ENCODE results near the gene TUBA4B.

TUBA4B gene

DNA sequence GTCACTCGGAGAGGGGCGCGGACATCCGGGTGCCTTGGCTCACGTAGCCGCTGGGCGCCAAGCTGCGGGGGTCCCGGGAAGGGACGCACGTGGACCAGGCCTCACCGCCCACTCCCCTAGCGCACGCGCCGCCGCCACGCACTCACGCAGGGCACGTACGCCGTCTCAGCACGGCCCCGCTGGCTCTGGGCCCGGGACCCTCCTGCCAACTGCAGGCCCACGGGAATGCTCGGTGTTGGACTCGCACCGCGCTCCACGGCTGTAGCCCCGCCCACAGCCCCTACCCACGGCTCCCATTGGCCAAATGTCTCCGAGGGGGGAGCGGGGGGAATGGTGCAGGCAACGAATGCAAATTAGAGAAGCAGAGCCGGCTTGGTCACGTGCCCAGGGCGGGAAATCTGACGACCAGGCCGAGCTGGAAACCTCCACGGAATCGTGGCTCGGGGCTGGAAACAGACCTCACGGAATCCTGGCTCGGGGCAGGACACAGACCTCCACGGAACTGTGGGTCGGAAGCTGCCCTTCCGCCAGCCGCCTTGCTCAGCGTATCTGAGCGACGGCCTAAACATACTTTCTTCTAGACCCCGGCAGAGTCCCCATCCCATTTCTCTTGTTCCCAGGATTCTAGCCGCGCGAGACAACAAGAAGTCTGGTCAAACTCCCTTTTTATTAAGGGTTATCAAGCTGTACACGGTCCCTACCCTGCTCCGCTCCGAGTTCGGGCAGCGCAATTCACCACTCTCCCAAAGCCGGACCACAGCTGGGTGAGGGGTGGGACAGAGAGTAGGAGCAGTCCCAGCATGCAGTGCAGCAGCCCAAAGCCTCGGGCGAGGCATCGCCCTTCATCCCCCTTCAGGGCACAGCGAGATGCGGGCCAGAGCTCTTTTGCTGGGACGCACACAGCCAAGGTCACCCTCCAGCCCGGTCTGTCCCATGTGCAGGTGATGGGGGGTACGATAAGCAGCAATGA, 34.0 kb upstream of the TUBA4B start, which contains the start of gene ABCB6:
ABCB6 (minus strand) TSS at position 227 of the 970 bp plus-strand sequence. CDS start 285 bp downstream, outside the sequence.
- DNase-seq, result peak; percentile 88 to 91

DNA sequence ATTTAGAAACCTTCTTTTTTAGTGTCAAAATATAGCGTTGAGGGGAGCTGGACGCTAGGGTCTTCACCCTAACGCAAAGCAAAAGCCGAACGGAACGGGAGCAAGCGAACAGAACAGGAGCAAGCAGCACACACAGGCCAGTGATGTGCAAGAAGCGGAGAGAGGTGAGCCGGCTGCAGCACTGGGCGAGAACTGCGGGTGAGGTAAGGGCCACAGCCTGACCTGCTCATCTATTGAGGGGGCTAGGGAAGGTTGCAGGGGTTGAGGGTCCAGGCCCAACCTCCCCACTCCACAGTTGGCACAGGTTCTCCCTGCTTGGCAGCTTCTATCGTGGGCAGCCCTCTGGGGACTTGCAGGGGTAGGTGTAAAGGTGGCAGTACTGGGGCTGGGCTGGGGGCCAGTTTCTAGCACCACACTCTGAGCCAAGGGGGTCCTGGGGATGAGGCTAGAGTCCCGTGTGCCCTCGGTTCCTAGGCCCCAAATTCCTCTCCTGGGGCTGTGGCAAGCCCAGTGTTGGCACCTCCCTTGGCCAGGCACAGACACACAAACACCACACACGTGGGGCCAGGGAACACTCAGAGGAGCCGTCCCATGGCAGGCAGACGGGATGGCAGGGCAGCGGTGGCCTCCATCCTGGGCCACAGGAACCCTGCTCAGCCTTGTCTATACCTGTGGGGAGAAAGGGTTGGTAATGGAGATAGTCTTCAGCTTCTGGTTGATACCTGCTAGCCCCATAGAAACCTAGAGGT, 33.1 kb upstream of the TUBA4B start:
- no peak for DNase-seq

DNA sequence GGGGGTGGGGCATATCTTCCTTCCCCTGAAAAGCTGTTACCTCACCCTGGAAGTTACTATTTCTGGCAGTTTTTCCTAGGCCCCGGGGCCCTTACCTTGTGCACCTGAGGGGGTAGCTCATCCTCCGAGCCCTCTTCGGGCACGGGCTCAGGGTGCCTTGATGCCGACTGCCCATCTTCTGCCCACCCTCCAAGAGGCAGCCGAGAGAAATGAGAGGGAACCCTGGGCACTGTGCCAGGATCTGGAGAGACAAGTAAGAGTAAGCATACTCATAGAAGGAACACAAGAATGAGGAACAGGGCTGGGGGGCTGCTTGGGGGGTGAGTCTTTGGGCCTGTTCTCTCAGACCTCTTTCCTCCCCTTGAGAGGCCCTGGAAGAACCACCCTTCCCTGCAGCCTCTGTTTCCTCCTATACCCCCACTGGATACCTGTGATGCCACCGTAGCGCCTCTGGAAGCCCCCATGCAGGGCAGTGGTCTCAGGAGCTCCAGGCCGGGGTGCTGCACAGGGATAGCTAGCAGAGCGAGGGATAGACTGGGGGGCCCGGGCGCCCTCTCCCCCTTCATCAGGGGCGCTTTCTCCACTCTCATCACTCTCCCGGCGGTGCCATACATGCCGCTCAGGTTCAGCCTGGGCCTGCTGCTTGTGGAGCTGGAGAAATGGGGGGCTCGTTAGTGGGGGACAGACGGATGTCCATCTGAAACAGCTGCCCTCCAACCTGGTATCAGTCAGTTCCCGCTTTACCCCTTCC, 32.2 kb upstream of the TUBA4B start:
- DNase-seq, result no peak

DNA sequence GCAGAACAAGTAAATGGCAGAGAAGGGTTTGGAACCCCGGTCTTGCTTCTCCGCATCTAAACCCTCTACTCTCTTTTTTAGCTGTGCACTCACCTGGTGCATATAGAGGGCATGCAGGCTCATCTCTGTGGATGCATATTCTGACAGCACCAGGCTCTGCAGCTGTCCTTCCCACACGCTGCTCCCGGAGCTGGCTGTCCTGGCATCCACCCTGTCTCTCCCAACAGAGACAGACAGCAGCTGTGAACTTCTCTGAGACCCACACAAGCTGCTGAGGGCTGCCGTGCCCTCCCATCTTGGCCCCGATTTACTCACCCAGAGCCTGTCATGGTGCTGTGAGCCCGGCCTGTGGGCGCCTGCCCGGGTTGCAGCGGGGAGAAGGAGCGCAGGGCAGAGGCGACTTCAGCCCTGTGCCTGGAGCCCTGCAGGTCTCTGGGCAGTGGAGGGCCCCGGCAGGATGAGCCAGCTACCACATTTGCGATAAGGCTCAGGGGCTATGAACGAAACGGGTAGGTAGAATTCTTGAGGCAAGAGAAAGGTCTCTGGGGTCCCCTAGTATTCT, 31.0 kb upstream of the TUBA4B start:
- no peak for DNase-seq

DNA sequence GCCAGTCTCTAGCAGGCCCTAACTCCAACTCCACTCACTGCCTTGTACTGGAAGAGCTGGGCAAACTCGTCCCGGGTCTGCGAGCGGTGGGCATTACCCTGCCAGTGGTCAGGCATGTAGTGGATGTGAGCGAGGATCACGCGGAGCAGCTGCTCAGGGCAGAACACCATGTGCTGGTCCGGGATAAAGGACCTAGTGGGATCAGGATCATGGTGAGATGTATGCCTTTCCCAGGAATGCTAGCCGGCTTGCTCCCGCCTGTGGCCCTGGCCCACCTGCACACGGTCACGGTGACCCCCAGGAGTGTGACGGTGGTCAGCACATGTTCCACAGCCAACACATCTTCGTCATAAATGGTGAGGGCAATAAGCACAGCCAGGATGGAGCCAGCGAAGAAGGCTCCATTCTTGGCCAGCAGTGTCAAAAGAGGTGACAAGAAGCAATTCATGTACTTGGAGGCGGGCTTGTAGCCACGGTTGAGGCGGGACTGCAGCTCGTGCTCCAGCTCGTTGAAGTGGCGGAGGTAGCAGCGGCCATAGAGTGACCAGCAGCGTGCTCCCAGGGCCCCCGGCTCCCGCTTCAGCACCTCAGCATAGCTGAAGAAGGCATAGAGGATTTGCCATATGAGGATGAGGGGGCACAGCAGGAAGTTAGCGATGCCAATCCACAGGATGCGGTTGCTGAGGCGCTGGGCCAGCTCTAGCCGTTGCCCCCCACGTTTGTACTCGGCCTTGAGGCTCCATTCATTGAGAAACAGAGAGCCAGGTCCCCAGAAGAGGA, 29.0 kb upstream of the TUBA4B start:
- DNase-seq, result no peak

DNA sequence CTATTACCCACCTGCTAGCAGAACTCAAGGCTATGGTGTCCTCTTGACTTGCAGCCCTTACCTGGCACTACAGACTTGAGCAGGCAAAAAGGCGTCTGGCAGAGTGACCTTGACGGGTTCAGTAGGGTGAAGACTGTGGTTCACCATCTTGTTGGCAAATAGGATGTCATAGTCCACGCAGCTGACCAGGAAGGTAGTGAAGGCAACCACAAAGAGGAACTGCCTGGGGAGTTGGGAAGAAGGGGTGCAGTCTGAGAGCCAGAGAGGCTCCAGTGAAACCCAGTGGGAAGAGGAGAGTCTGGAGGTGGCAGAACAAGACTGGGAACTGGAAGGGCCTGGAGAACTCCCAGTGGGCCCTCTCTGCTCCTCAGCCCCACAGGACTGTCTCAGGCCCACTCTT, 27.7 kb upstream of the TUBA4B start:
- no peak for DNase-seq

DNA sequence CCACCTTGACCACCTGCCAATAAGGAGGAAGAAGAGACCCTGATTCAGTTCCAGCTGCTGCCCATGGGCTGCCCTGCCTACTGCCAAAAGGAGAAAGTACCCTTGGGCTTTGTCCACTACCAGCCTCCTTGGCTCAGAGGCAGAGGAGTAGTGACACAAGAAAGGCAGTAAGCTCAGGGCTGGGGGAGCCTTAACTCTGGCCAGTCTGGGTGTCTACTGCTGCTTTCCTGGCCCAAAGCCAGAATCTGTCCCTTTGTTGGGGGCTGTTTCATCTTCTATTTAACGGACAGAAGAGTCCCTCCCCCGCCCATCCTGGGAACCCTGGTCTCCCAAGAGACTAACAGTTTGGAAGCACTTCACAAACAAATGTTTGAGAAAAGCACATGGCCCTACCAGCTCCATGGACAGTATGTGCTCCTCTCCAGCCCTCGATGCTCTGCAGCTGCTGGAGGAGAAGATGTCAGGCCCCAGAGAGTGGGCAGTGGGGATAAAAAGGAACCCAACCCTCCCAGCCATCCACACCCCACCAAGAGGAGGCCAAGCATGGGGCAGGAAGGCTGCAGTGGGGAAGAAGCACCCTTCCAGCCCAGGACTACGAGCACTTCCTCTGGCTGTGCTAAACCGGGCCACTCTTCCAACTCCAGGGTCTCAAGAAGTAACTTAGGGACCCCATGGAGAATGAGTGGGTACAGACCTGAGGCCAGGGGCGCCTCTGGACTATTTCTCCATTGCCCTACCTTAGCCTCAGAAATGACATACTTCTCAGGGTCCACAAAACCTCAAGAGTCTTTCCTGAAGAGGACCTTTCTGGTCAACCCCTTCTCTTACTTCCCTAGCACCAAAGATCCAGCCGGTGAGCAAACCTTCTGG, 24.8 kb upstream of the TUBA4B start:
- DNase-seq, result no peak

DNA sequence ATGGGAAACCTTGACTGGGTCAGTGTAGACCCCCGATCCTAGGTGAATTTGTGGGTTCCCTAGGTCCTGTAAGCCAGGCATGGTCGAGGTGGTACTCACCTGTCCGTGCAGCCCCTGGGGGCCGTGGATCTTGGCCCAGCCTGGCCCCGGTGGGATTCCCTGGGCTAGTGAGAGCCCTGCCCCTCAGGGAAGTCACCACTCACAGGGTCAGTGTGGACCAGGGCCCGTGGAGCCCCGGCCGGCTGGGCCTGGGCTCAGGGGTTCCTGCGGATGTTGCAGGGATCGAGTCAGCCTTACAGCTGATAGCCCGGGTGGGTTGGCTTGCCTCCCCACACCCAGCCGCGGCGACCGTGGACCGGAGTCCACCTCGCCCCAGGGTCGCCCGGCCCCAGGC, 24.1 kb upstream of the TUBA4B start:
- DNase-seq, result no peak

DNA sequence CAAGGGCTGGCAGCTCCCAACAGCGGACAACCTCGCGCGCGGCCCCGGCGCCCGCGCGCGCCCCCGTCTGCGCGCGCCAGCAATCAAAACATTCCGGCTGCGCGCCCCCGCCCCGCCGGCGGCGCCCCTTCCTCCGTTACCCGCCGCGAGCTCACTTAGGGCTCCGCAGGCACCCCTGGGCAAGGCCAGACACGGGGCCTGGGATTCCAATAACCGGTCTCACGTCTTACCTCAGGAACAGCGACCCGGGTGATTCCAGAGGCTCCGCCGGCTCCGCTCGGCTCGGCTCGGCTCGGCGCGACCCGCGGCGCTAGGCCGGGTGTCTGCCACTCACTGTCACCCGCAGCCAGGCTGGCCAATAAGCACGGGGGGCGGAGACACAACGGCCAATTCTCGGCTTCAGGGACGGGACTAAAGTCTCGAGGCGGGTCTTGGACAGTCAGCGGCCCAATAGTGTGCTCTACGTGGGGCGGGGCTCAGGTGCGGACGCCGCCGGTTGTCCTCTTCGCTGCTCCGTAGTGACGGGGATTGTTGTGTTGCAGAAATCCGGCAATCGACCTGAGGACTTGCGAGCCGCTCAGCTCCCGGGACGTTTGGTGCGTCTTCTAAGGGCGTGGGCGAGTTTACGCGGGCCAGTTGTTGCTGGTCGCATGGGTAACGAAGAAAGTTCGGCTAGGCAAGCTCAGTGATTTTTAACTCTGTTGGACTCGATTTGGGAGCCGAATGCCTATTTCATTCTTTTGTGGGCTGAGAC, 23.6 kb upstream of the TUBA4B start, which contains the start of the genes ANKZF1 and ATG9A:
ANKZF1 (plus strand) TSS at position 502 of the 754 bp plus-strand sequence. CDS start 452 bp downstream, outside the sequence.
ATG9A (minus strand) TSS at position 332 of the 754 bp plus-strand sequence. CDS start 1,612 bp downstream, outside the sequence.
- peak; percentile 94 to 99 for DNase-seq

DNA sequence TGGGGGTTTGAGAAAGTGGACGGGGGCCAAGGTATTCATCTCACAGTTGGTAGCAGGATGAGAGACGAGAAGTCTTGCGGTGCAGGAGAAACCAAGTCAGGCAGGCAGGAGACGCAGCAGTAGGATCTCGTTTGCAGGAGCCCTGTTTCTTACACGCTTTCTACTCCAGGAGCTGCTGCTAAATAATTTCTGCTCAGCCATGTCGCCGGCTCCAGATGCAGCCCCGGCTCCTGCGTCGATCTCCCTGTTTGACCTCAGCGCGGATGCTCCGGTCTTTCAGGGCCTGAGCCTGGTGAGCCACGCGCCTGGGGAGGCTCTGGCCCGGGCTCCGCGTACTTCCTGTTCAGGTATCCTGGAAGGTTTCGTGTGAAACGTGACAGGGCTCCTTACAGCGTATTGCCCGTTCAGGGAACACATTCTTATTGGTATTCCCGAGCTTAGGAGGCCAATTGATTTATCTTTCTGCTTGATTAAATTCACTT, 22.9 kb upstream of the TUBA4B start:
- peak; percentile 13 to 37 for DNase-seq

DNA sequence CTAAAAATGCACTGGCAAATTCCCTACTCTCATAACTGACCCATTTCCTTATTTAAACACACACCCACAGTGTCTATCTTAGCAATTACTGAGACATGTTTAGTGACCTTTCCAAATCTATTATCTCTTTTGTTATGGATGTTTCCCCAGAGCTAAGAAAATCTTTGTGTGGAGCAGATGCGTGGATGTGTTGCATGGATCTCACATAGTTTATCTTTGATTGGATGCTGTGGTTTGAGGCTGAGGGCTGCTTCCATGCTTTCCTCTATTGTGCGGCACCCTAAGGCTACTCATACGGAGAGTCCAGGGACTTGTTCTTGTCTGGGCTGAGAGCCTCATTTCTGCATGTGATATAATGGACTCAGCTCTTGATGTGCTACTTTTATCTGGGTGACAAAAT, 18.7 kb upstream of the TUBA4B start:
- no peak for DNase-seq

DNA sequence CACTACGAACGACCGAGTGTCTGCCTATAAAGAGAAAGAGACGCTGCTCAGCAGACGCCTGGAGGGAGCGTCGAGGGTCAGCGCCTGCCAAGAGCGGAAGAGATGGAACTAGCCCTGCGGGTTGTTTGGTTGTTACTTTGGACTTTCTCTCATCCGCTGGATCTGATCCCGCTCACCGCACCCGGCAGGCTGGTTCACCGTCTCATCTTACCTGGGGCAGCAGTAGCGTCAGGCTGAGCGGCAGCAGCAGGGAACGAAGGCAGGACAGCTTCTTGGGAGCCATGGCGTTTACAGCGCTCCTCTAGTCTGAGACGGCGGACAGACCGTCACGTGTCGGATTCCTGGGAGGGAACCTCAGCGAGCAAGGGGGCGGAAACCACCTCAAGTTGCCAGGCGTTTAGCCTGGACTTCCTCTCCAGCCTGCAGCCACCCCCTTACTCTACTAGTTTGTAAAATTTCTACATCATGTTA, 9.7 kb upstream of the TUBA4B start:
- no peak for DNase-seq

DNA sequence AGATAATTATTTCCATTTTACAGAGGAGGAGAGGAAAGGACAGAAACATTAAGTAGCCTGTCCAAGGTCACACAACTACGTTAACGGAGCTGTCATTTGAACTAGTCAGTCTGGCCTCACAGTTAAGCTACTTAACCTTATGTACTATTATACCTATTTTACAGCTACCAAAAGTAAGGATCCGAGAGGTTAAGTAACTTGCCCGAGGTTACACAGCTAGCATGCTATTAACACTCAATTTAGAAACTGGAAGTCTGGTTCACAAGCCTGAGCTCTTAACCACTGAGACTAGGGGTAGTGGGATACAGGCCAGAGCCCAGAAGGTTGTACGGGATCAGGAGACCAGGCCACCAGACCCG, 8.3 kb upstream of the TUBA4B start:
- DNase-seq, result no peak

DNA sequence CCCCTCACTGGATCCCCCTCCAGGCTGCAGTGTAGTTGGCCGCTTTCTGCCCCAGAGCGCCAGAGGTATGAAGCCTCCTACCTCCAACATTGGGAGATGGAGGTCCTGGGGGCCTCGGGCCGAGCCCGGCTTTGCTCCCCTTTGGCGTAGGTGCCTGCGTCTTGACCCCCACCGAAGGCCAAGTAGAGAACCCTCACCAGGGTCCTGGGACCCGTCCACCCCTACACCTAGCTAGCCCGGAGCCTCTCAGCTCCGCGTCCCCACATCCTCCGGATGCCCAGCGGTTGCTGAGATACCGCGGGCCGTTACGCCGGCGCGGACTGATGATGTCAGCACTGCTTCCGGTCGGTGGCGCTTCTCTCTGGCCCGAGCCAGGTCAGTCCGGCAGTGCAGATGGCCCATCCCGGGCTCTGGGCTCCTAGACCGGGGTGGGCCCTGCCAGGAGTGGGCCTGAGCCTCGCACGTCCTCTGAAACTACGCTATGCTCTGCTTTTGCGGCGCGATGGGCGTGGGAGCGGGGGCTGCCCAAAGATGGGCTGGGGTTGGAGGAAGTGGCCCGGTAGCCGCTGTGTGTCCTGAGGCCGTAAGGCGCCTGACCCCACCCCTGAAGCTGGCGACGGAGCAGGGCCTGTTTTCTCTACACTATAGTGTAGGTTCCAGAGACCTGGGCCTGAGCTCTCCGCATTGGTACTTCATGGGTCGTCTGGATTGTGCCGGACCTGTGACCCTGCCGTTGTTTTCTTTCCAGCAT, 7.7 kb upstream of the TUBA4B start, which contains the start of the genes GLB1L and STK16:
GLB1L (minus strand) TSS at position 297 of the 751 bp plus-strand sequence. CDS start 1,871 bp downstream, outside the sequence.
STK16 (plus strand) TSS at position 332 of the 751 bp plus-strand sequence. CDS start 521 bp downstream, outside the sequence.
- DNase-seq, result peak; percentile 84 to 88

DNA sequence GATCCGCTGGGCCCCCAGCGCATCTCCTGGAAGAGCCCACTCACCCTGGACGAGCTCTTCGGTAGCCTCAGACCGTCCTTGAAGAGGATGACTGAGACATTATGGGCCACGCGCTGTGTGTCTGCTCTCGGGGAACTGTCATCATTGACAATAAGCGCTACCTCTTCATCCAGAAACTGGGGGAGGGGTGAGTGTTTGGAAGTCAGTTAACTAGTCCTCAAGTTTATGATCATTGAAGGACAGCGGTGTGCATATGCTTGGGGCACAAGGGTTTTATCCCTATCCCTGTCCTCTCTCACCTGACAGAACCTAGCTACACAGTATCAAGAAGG, 7.2 kb upstream of the TUBA4B start:
- peak in 1 of 2 experiments; percentile 18 for DNase-seq

DNA sequence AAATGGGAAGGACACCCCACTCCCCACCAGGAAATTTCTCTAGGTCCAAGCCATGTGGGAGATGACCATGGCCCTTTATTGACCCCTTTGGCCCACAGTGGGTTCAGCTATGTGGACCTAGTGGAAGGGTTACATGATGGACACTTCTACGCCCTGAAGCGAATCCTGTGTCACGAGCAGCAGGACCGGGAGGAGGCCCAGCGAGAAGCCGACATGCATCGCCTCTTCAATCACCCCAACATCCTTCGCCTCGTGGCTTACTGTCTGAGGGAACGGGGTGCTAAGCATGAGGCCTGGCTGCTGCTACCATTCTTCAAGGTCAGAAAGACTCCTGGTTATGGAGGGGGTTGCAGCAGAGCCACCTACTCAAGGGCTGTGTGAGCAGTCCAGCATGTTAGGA, 6.5 kb upstream of the TUBA4B start:
- DNase-seq, result no peak

DNA sequence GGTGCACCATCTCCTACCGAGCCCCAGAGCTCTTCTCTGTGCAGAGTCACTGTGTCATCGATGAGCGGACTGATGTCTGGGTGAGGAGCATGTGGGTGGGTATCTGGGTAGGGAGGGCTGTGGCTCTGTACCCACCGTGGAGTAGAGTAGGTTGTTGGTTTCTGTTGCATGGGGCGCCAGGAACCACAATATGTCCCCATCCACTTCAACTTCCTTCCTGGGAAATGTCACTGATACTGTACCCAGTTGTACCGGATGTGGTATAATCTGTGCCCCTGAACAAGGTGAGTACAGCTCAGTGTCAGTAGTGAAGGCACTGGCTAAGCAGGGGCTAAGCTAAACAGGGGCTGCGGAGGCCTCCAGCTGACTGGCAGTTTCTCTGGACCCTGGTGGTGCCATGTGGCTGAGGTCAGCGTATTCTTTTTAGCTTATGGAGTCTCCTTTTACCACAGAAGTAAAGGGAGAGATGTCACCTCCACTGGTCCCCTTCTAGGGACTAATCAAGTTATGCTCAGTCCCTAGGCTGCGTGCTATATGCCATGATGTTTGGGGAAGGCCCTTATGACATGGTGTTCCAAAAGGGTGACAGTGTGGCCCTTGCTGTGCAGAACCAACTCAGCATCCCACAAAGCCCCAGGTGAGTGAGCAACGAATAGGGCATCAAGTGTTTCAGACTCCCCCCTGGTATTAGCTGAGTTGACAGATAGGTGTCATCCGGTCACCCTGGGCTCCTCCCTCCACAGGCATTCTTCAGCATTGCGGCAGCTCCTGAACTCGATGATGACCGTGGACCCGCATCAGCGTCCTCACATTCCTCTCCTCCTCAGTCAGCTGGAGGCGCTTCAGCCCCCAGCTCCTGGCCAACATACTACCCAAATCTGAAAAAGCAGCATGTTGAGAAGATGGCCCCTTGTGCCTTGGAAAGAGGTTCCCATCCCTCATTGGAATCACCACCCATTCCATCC, 5.1 kb upstream of the TUBA4B start:
- DNase-seq, result peak; percentile 46 to 79
